Heart right ventricle (tissue), 16 donors: Measurements from ENCODE around the gene SLC25A34. TPM values are rescaled to one million over a fixed set of nuclear protein-coding genes. Genes with fewer than 3 reads are reported as not detected.

ENCODE experiments used
- ATAC-seq, 8 donors: fragments of 200-7000 bp; cut with Tn5 transposase; one replicate each; pipeline ENCODE4 v1.9.1; 2020; ENCODE audit warnings: mild to moderate bottlenecking in 8 of 8, moderate library complexity in 8 of 8, moderate number of reproducible peaks in 1 of 8
- DNase-seq, 2 donors: peaks; one replicate each; pipeline ENCODE4 v3.0.0-alpha.2; 2020
- H3K27ac ChIP-seq, 10 donors: fragments of 200-600 bp; sonication (generic) in 2 of 10; one replicate each; pipeline versions ENCODE4 v1.5.0 to v1.8.0; 2020 to 2022; ENCODE audit warnings: mild to moderate bottlenecking in 3 of 10
- H3K27me3 ChIP-seq, 7 donors: fragments of 200-600 bp; one replicate each; pipeline ENCODE4 v1.8.0; 2021 to 2022; ENCODE audit warnings: mild to moderate bottlenecking in 2 of 7
- H3K36me3 ChIP-seq, 9 donors: fragments of 200-600 bp; sonication (generic) in 1 of 9; one replicate each; pipeline versions ENCODE4 v1.5.0 to v1.8.0; 2020 to 2022; ENCODE audit warnings: mild to moderate bottlenecking in 2 of 9
- H3K4me1 ChIP-seq, 9 donors: fragments of 200-600 bp; sonication (generic) in 1 of 9; one replicate each; pipeline versions ENCODE4 v1.5.0 to v1.8.0; 2020 to 2022; ENCODE audit warnings: mild to moderate bottlenecking in 4 of 9
- H3K4me3 ChIP-seq, 10 donors: fragments of 200-600 bp; sonication (generic) in 2 of 10; one replicate each; pipeline versions ENCODE4 v1.5.0 to v1.8.0; 2020 to 2022; ENCODE audit warnings: mild to moderate bottlenecking in 7 of 10, moderate library complexity in 2 of 10
- H3K9me3 ChIP-seq, 11 donors: fragments of 200-600 bp in 10 of 11; sonication (generic) in 2 of 11; one replicate each; pipeline versions ENCODE4 v1.5.0 to v1.8.0; 2013 to 2022; ENCODE audit warnings: mild to moderate bottlenecking in 2 of 11, control low read depth in 1 of 11, moderate library complexity in 1 of 11
- CTCF ChIP-seq, 9 donors: fragments of 200-600 bp; sonication (generic) in 2 of 9; IDR thresholded peaks; one replicate each; pipeline versions ENCODE4 v1.5.0 to v1.8.0; 2021 to 2022; ENCODE audit warnings: antibody characterized with exemption in 9 of 9, mild to moderate bottlenecking in 5 of 9, moderate library complexity in 1 of 9
- WGBS, 2 donors: extraction: QIAGEN DNeasy Blood & Tissue Kit; methylation state at CpG; one replicate each; pipeline ENCODE4 v1.1.7; 2013; ENCODE audit warnings: inconsistent platforms in 1 of 2; 5-methylcytosine and 5-hydroxymethylcytosine counted together
- intact Hi-C, 10 donors: fragments of 100-400 bp; cut with DNase I; formaldehyde crosslinking; loops; one replicate each; pipeline versions ENCODE4 v1.11.1 to v1.14.2; 2022
- polyA plus RNA-seq, 2 donors: library from polyadenylated mRNA; stranded (reverse); fragments of 200-250 nt; gene quantifications; one replicate each; pipeline ENCODE4 v1.2.3, GENCODE V29; 2013
- total RNA-seq, 10 donors: library from RNA; stranded (reverse); fragmentation: NEBNext Ultra II Directional in 3 of 10; extraction: Animal tissue kit (Norgen Biotek cat#: 25700) in 3 of 10; gene quantifications; one replicate each; pipeline versions ENCODE4 v1.2.1 to v1.2.4, GENCODE V29; 2021 to 2023
- donor health status: Arrhythmogenic right ventricular cardiomyopathy.
- donor health status: ischemic (EF 13 %, LVEDD 7.1; RV severe dilation, severe dysfunction).
- donor health status: healthy with polysubstance abuse.
- donor health status: DM: no; HTN: yes; CAD: no.
- donor health status: DM: no; HTN: no; CAD: no.
- donor health status: ischemic (EF 25% LVEDD 6.9; RV normal size, moderate dysfunction).
- donor health status: ischemic (EF 25% LVEDD 5.7; RV mildly dilated, moderate dysfunction).
- donor health status: healthy.
- donor health status: DM: yes; HTN: yes; CAD: no.
- donor health status: Ischemic cardiomyopathy.
- donor health status: ischemic (EF 35%, LVEDD 5.7; RV mildly dilated, moderate dysfunction).
- donor health status: nonischemic (EF 11% LVEDD 7.7; RV severe dilation, severe dysfunction).
- donor health status: DM: yes; HTN: yes; CAD: no.
- donor health status: PGD.
- donor health status: ischemic (EF 29% LVEDD 5.4; RV normal size, mild dysfunction).
- donor health status: nonischemic (EF 23%, LVEDD 6.1; RV moderate dilation, normal function).

The SLC25A34 gene
- total and polyA plus RNA-seq, 12 donors: 1.1 to 44.9 (median 13.6) TPM

- H3K27ac ChIP-seq: peak overlapping the region in 1 of 10 donors; percentile 91
- H3K4me1 ChIP-seq: peaks cover 4 to 41% (median 21%) of the 10 kb centered on the region in 9 donors
Observed at GRCh38 chr1:15738416-15739113, 2.5 kb downstream of the SLC25A34 start.

GRCh38 chr1:15739259-15739658, 3.2 kb downstream of the SLC25A34 start:
- intact Hi-C loops: loop anchor here in 1 of 10 donors (10.0 kb wide), 1 partner anchor 54 kb away; the partner anchor contains the start of gene PLEKHM2
- H3K4me3 ChIP-seq: no peak overlapping the region
- no peaks in the 10 kb centered on the region for H3K27me3 ChIP-seq
- WGBS, 2 donors: 69 to 75% methylated on average over 16 of the region's 16 CpGs
- no peak for DNase-seq
- TF ChIP-seq CTCF (IDR thresholded peaks at IDR 0.05): no peak
- no peaks in the 10 kb centered on the region for H3K9me3 ChIP-seq
- peaks cover 4 to 41% (median 21%) of the 10 kb centered on the region in 9 donors for H3K4me1 ChIP-seq
- H3K27ac ChIP-seq: peak overlapping the region in 1 of 10 donors; percentile 47
- H3K36me3 ChIP-seq: peaks cover 0 to 16% (median 6%) of the 10 kb centered on the region in 9 donors
- ATAC-seq: no peak

More at GRCh38 chr1:15738416-15739113, 2.5 kb downstream of the SLC25A34 start:
- ATAC-seq: no peak
- WGBS, 2 donors: 84% methylated on average over 15 of the region's 15 CpGs
- DNase-seq: no peak
- Histone ChIP-seq H3K27me3 (no peaks in the 10 kb centered on the region), H3K36me3 (peaks cover 0 to 23% (median 13%) of the 10 kb centered on the region in 9 donors), H3K9me3 (no peaks in the 10 kb centered on the region), H3K4me3 (no peak overlapping the region)
- intact Hi-C loops: loop anchor here in 1 of 10 donors (10.0 kb wide), 1 partner anchor 54 kb away; the partner anchor contains the start of gene PLEKHM2
- TF ChIP-seq CTCF (IDR thresholded peaks at IDR 0.05): no peak

- Histone ChIP-seq H3K27ac (peak overlapping the region in 1 of 10 donors; percentile 47), H3K27me3 (no peaks in the 10 kb centered on the region), H3K9me3 (no peaks in the 10 kb centered on the region), H3K36me3 (peaks cover 0 to 11% (median under 1%) of the 10 kb centered on the region in 9 donors), H3K4me3 (no peak overlapping the region), H3K4me1 (peaks cover 4 to 40% (median 21%) of the 10 kb centered on the region in 9 donors)
- 90% methylated on average over 7 of the region's 7 CpGs for WGBS, 2 donors
- intact Hi-C loops: loop anchor here in 8 of 10 donors (2.0 to 10.0 kb wide), 5 partner anchors 55 to 145 kb away; partner anchors contain the start of gene PLEKHM2 (in 1 of the 8)
- no peak for ATAC-seq
- no peak for DNase-seq
- TF ChIP-seq CTCF (IDR thresholded peaks at IDR 0.05): peak in 4 of 9 donors; percentile 10 to 21 (median 14)
Observed at GRCh38 chr1:15739745-15740144, 3.7 kb downstream of the SLC25A34 start.

GRCh38 chr1:15740924-15741850, 5.1 kb downstream of the SLC25A34 start:
- intact Hi-C loops: loop anchor here in 8 of 10 donors (2.0 to 10.0 kb wide), 4 partner anchors 79 to 146 kb away; no protein-coding TSS in a partner anchor
- DNase-seq: peak; percentile 64 to 78
- Histone ChIP-seq H3K4me3 (no peak overlapping the region), H3K27me3 (no peaks in the 10 kb centered on the region), H3K27ac (no peak overlapping the region), H3K4me1 (peaks cover 4 to 28% (median 11%) of the 10 kb centered on the region in 9 donors), H3K9me3 (no peaks in the 10 kb centered on the region), H3K36me3 (peaks cover 0 to 6% (median 0%) of the 10 kb centered on the region in 9 donors)
- 59 to 60% methylated on average over 27 of the region's 27 CpGs for WGBS, 2 donors
- peak; percentile 62 to 82 (median 76) for ATAC-seq
- peak; percentile 57 to 86 (median 78) for TF ChIP-seq CTCF (IDR thresholded peaks at IDR 0.05)
